Neural progenitor cell (in vitro differentiated cells): ENCODE measurements around the gene KRTAP5-4. TPM values are rescaled to one million over a fixed set of nuclear protein-coding genes. Genes with fewer than 3 reads are reported as not detected.
"Not testable (repeated sequence)": the region's sequence is repeated elsewhere in the genome, so short reads cannot be mapped to it uniquely, and the experiment has no call there.

Source experiments
- DNase-seq: peaks from one replicate; pipeline ENCODE4 v3.0.0-alpha.2; 2016; ENCODE audit warnings: low spot score
- H2AFZ ChIP-seq: fragments of 200-600 bp; sonication (generic); replicated peaks from 2 replicates; pipeline ENCODE4 v1.6.1; 2016; ENCODE audit warnings: antibody characterized with exemption
- H3F3A ChIP-seq: fragments of 200-600 bp; sonication (generic); 2 replicates; pipeline ENCODE4 v1.6.1; 2016; ENCODE audit warnings: antibody characterized with exemption, low read depth
- H3K27ac ChIP-seq: fragments of 200-600 bp; sonication (generic); 2 replicates; pipeline ENCODE4 v1.5.1; 2016; ENCODE audit warnings: mild to moderate bottlenecking
- H3K27me3 ChIP-seq: fragments of 200-600 bp; sonication (generic); 2 replicates; pipeline ENCODE4 v1.6.1; 2016; ENCODE audit warnings: mild to moderate bottlenecking, moderate library complexity
- H3K36me3 ChIP-seq: fragments of 200-600 bp; sonication (generic); 2 replicates; pipeline ENCODE4 v1.5.1; 2016
- H3K4me1 ChIP-seq: fragments of 200-600 bp; sonication (generic); 2 replicates; pipeline ENCODE4 v1.6.1; 2016; ENCODE audit warnings: mixed run types
- H3K4me2 ChIP-seq: fragments of 200-600 bp; sonication (generic); 2 replicates; pipeline ENCODE4 v1.6.1; 2016
- H3K4me3 ChIP-seq: fragments of 200-600 bp; sonication (generic); 2 replicates; pipeline ENCODE4 v1.5.1; 2016
- H3K79me2 ChIP-seq: fragments of 200-600 bp; sonication (generic); 2 replicates; pipeline ENCODE4 v1.6.1; 2016; ENCODE audit warnings: low read depth
- H3K9ac ChIP-seq: fragments of 200-600 bp; sonication (generic); 2 replicates; pipeline ENCODE4 v1.6.1; 2016
- H3K9me3 ChIP-seq: fragments of 200-600 bp; sonication (generic); 2 replicates; pipeline ENCODE4 v1.5.1; 2016; ENCODE audit warnings: low read depth
- H4K20me1 ChIP-seq: fragments of 200-600 bp; sonication (generic); 2 replicates; pipeline ENCODE4 v1.6.1; 2016; ENCODE audit warnings: low read depth
- H3K27ac Mint-ChIP-seq: 3 replicates; pipeline ENCODE4 v1.8.0; 2021; ENCODE audit warnings: mixed read lengths
- H3K27me3 Mint-ChIP-seq: 2 replicates; pipeline ENCODE4 v1.8.0; 2022; ENCODE audit warnings: low read depth, mild to moderate bottlenecking, inconsistent platforms, moderate library complexity, mixed read lengths; ENCODE audit not compliant: insufficient read depth
- H3K36me3 Mint-ChIP-seq: 3 replicates; pipeline ENCODE4 v1.8.0; 2021; ENCODE audit warnings: mixed read lengths
- H3K4me1 Mint-ChIP-seq: 3 replicates; pipeline ENCODE4 v1.8.0; 2021; ENCODE audit warnings: mixed read lengths
- H3K4me3 Mint-ChIP-seq: 3 replicates; pipeline ENCODE4 v1.8.0; 2021; ENCODE audit warnings: mild to moderate bottlenecking, moderate library complexity, mixed read lengths
- H3K9me3 Mint-ChIP-seq: 3 replicates; pipeline ENCODE4 v1.8.0; 2020; ENCODE audit warnings: mixed read lengths
- CTCF ChIP-seq: fragments of 200-600 bp; sonication (generic); IDR thresholded peaks from 2 replicates; pipeline ENCODE4 v1.5.1; 2017; ENCODE audit warnings: antibody characterized with exemption, mild to moderate bottlenecking
- EZH2 ChIP-seq: fragments of 200-600 bp; sonication (generic); IDR thresholded peaks from 2 replicates; pipeline ENCODE4 v1.6.1; 2017; ENCODE audit warnings: antibody characterized with exemption, mild to moderate bottlenecking, moderate library complexity
- EZH2phosphoT487 ChIP-seq: fragments of 200-600 bp; sonication (generic); IDR thresholded peaks from 2 replicates; pipeline ENCODE4 v1.6.1; 2017; ENCODE audit warnings: antibody characterized with exemption
- total RNA-seq: library from RNA; depleted of rRNA; stranded (reverse); fragments of >200 nt; gene quantifications from 2 replicates; pipeline ENCODE4 v1.2.3, GENCODE V29; 2015; ENCODE audit warnings: low replicate concordance

The KRTAP5-4 gene
- total RNA-seq, 1 donor from 2014 or later, result not detected

DNA sequence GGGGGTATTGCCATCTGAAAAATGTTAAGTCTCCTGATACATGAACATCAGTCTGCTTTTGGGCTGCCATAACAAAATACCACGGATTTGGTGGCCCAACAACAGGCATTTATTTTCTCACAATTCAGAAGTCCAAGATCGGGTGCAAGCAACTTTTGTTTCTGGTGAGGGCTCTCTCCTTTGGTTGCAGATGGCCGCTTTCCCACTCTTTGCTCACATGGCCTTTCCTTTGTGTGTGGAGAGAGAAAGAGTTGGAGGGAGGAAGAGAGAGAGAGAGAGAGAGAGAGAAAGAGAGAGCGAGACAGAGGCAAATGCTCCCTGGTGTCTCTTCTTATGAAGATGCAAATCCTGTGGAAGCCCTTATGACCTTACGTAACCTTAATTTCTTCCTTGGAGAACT lies 21.3 kb downstream of the KRTAP5-4 start:
- peaks cover 4% of the 10 kb centered on the region for H3K9me3 Mint-ChIP-seq
- no peak overlapping the region for H3K4me3 ChIP-seq
- no peaks in the 10 kb centered on the region for H3K36me3 ChIP-seq
- no peak for DNase-seq
- H3K4me1 Mint-ChIP-seq, result peaks cover 18% of the 10 kb centered on the region
- H2AFZ ChIP-seq, result no peak overlapping the region
- H3K27me3 Mint-ChIP-seq, result peaks cover 16% of the 10 kb centered on the region
- H3K36me3 Mint-ChIP-seq, result no peaks in the 10 kb centered on the region
- no peak overlapping the region for H3K4me3 Mint-ChIP-seq
- H3K79me2 ChIP-seq, result no peaks in the 10 kb centered on the region
- H3K27me3 ChIP-seq, result peaks cover 51% of the 10 kb centered on the region
- TF ChIP-seq CTCF (no peak), EZH2 (no peak), EZH2phosphoT487 (no peak)
- H3K4me2 ChIP-seq, result no peak overlapping the region
- no peak overlapping the region for H3K27ac Mint-ChIP-seq
- no peaks in the 10 kb centered on the region for H3K4me1 ChIP-seq
- no peak overlapping the region for H3K9ac ChIP-seq
- no peaks in the 10 kb centered on the region for H3K9me3 ChIP-seq
- H4K20me1 ChIP-seq, result no peaks in the 10 kb centered on the region
- peaks cover 8% of the 10 kb centered on the region for H3F3A ChIP-seq
- no peak overlapping the region for H3K27ac ChIP-seq

- Histone ChIP-seq H3F3A (peaks cover 9% of the 10 kb centered on the region), H3K79me2 (no peaks in the 10 kb centered on the region), H3K27ac (no peak overlapping the region), H3K4me1 (no peaks in the 10 kb centered on the region), H3K4me3 (no peak overlapping the region), H3K9ac (no peak overlapping the region), H3K9me3 (no peaks in the 10 kb centered on the region), H2AFZ (no peak overlapping the region), H4K20me1 (no peaks in the 10 kb centered on the region), H3K36me3 (no peaks in the 10 kb centered on the region), H3K4me2 (no peak overlapping the region), H3K27me3 (peaks cover 66% of the 10 kb centered on the region)
- Mint-ChIP-seq H3K27me3 (peaks cover 19% of the 10 kb centered on the region), H3K36me3 (no peaks in the 10 kb centered on the region), H3K9me3 (peaks cover 4% of the 10 kb centered on the region), H3K4me1 (peaks cover 20% of the 10 kb centered on the region), H3K4me3 (no peak overlapping the region), H3K27ac (no peak overlapping the region)
- TF ChIP-seq EZH2 (no peak), EZH2phosphoT487 (no peak), CTCF (no peak)
- no peak for DNase-seq
These were observed 23.1 kb downstream of the KRTAP5-4 start for GRCh38 chr11:1598816-1599215.

DNA sequence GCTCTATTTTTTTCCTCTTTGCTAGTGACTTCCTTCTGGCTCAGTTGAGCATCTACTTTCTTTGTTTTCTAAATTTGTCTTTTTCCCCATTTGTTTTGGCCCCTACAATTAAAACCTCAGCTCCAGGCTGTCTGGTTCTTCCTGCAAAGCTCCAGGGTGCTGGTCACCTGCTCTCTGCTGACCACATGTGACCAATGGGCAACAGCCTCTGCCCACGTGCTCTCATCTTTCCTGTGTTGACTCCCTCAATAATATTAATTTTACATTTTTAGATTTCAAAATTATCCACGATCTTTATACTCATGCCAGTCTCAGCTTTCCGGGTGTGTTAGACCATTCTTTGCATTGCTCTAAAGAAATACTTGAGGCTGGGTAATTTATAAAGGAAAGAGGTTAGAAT lies 23.5 kb downstream of the KRTAP5-4 start:
- H4K20me1 ChIP-seq, H3K4me3 Mint-ChIP-seq, H3K79me2 ChIP-seq, H2AFZ ChIP-seq, H3K36me3 ChIP-seq, H3K9me3 Mint-ChIP-seq, H3K27ac ChIP-seq, H3K27ac Mint-ChIP-seq, DNase-seq, H3K9me3 ChIP-seq, H3K9ac ChIP-seq, H3K4me1 ChIP-seq, H3F3A ChIP-seq, H3K4me3 ChIP-seq, H3K4me2 ChIP-seq, H3K36me3 Mint-ChIP-seq: not testable (repeated sequence)
- Mint-ChIP-seq H3K4me1 (peaks cover 20% of the 10 kb centered on the region), H3K27me3 (peaks cover 19% of the 10 kb centered on the region)
- peaks cover 70% of the 10 kb centered on the region for H3K27me3 ChIP-seq

GRCh38 chr11:1597994-1598380 lies 24.0 kb downstream of the KRTAP5-4 start, which contains the start of gene KRTAP5-2:
TSS of gene KRTAP5-2 (minus strand) at chr11:1598294. CDS start at chr11:1598250, 44 bp downstream.
- Histone ChIP-seq H3K9me3 (no peaks in the 10 kb centered on the region), H4K20me1 (no peaks in the 10 kb centered on the region), H3K27ac (no peak within 1 kb of the TSS), H3K9ac (no peak within 1 kb of the TSS), H3K36me3 (no peaks in the 10 kb centered on the region), H3K4me1 (no peaks in the 10 kb centered on the region), H3K79me2 (no peaks in the 10 kb centered on the region), H3K27me3 (peaks cover 74% of the 10 kb centered on the region), H3K4me2 (no peak within 1 kb of the TSS), H3F3A (peaks cover 9% of the 10 kb centered on the region), H2AFZ (no peak within 1 kb of the TSS), H3K4me3 (no peak within 1 kb of the TSS)
- no peak within 1 kb of the TSS for H3K4me3 Mint-ChIP-seq
- H3K27ac Mint-ChIP-seq, result no peak within 1 kb of the TSS
- DNase-seq, result no peak
- TF ChIP-seq CTCF (no peak), EZH2 (no peak), EZH2phosphoT487 (no peak)
- H3K4me1 Mint-ChIP-seq, result peaks cover 20% of the 10 kb centered on the region
- peaks cover 4% of the 10 kb centered on the region for H3K9me3 Mint-ChIP-seq
- H3K27me3 Mint-ChIP-seq, result peaks cover 23% of the 10 kb centered on the region
- no peaks in the 10 kb centered on the region for H3K36me3 Mint-ChIP-seq
